ENCODE measurements around the gene ACSS2. TPM values are rescaled to one million over a fixed set of nuclear protein-coding genes. Genes with fewer than 3 reads are reported as not detected.
"Not testable (repeated sequence)": the region's sequence is repeated elsewhere in the genome, so short reads cannot be mapped to it uniquely, and the experiment has no call there.

Gene ACSS2
- polyA plus RNA-seq, 3 donors = 41.7 to 43.3 (median 42.3) TPM

DNA sequence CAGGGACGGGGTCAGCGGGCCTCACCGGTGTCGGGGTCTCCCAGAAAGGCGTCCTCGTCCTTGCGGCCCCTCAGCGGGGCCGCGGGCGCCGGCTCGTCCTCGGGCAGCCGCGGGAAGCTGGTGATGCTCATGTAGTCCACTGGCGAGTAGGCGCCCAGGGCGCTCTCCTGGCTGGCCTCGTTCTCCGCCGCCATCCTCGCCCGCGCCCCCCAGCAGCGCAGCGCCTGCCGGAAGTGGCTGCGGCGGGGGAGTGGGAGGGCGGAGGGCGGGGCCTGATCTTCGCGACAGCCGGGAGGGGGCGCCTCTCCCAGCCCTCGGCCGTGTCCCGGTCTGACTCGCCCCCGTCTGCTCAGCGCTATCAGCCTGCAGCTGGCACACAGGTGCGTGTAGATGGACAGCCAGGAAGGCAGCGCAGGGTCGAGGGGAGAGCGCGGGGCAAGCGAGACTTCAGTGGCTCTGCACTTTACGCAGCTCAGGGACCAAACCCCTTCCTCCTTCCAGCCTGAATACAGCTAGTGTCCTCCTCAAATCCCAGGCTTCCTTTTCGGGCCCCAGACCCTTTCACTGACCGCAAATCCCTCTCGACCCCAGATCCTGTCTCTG is 3.7 kb upstream of the ACSS2 start, which contains the start of gene GGT7:
GGT7 (minus strand) TSS at position 235 of the 603 bp plus-strand sequence; CDS start at position 194, 41 bp downstream.
- DNase-seq = peak; percentile 71

DNA sequence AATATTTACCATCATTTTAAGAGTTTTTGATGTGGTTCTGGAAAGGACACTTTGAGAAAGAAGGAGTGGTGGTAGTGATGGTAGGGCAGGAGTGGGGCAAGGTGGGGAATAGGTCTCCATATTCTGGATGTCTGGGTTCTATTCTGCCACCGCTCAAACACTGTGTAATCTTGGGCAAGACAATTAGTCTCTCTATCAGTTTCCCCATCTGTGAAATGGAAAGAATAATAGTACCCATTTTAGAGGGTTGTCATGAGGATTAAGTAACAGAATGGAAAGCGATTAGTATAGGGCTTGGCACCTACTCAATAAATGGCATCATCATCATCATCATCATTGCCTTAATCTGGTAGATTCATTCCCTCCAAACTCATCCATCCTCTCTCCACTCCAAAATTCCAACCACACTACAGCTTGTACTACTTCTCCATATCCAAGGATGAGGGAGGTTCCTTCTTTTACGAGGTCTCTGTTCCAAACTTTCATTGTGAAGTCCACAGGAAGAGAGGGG is 2.8 kb upstream of the ACSS2 start:
- DNase-seq = no peak

DNA sequence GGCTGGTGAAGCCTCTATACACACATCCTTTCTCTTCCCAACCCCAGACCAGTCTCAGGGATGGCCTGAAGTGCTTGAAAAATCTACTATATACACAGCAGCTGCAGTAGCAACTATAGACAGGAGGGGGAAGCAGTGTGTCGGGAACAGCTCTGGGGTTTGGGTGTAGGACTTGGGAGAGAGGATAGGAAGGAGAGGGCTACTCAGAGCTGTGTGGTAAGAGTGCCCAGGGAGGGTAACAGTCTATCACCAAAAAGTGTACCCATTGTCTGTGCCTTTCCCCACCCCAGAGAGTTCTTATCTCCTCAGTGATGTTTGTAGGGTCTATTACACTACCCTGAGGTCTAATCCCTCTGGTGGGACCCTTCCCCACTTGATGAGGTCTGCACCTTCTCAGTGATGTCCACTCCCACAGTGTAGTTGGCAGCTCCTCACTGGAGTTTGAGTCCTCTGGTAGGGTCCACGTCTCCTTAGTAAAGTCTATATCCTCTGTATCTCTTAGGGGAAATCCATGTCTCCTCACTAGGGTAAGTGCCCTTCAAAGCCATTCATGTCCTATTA is 2.2 kb upstream of the ACSS2 start:
- peak; percentile 75 for DNase-seq

DNA sequence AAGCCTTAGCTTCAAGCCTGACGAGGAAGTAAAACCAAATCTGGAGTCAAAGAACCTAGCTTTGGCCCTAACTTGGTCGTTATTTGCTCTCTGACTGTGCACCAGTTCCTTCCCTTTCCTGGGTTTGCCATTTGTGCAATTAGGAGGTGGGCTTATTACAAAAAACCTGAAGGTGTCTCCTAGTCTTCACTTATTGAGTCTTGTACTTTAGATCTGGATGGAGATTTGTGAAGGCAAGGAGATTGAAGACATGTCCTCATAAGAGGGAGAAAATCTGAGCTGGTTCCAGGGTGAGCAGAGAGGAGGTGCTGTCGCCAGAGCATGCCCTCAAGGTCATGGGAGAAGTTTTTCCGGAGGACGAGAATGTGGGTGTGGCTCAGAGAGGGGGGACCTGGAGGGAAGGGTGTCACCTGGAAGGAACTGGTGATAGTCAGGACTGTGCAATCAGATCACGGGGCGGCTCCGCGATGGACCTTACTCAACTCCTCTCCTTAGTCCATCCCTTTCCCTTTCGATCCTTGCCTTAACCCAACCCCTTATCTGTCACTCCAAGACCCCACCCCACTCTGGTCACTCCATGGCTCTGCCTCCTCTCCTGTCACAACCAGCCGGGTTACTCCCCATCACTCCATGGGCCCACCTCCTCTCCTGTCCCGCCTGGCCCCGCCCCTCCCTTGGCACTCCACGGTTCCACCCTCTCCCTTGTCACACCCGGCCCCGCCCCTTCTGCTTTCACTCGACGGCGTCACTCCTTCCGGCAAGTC is 588 bp upstream of the ACSS2 start:
- DNase-seq = peak; percentile 95

DNA sequence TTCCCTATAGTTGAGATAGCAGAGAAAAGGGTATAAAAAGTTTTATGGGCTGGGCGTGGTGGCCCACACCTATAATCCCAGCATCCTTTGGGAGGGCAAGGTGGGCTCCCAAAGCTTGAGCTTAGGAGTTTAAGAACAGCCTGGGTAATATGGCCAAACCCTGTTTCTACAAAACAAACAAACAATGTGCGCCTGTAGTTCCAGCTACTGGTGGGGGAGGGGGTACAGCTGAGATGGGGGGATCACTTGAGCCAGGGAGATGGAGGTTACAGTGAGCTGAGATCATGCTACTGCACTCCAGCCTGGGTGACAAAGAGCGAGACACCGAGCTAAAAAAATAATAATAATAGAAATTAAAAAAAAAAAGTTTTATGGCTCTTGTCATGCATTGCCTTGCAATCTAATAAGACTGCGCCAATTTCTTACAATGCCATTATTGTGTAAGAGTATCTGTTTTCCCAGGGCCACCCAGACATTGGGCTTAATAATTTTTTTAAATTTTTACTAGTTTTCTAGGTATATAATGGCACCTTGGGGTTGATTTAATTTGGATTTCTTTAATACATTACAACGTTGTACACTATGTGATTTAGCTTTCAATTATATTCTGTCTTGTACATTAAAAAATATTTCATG is 3.9 kb downstream of the ACSS2 start:
- DNase-seq = no peak

DNA sequence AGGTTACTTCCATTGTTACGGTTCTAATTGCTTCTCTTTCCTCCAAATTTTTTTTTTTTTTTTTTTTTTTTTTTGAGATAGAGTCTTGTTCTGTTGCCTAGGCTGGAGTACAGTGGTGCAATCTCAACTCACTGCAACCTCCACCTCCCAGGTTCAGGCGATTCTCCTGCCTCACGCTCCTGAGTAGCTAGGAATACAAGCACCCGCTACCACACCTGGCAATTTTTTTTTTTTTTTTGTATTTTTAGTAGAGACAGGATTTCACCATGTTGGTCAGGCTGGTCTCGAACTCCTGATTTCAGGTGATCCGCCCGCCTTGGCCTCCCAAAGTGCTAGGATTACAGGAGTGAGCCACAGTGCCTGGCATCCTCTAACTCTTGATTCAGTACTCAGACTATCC is 4.6 kb downstream of the ACSS2 start:
- not testable (repeated sequence) for DNase-seq

DNA sequence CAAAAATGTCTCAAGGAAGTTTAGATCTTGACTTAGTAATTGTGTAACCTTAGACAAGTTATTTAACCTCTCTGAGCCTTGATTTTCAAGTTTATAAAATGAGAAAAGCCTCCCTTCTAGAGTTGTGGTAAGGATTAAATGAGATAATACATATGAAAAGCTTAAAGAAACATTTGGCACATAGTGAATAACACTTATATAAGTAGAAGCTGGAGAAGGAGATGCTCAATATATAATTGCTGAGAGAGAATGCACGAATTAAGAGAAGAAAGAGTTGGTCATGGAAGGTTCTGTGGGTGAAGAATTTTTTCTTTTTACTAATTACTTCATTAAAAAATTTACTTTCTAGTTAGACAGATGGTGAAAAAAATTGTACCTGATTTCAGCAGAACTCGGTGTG is 5.3 kb downstream of the ACSS2 start:
- no peak for DNase-seq

DNA sequence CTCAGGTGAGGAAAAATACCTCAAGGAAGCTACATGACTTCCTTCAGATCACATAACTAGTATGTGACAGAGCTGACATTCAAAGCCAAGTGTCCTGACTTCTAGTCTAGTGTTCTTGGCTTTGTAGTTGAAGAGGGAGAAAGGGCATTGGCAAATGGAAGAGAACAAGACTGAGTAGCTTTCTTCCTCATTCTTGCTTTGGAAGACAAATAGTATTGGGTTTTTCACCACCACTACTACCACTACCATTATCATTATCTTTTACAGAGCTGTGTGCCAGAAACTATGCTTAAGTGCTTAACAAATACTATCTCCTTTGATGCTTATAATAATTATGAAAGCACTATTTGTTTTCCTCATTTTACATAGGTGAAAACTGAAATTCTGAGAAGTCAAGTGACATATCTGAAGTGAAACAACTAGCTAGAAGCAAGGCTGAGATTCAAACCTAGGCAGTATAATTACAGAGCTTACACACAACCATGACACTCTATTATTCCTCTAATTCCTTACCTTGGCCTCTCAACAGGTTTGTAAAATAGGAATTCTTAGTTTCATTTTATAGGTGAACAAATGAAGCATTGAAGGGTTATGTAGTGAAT is 6.8 kb downstream of the ACSS2 start:
- no peak for DNase-seq

DNA sequence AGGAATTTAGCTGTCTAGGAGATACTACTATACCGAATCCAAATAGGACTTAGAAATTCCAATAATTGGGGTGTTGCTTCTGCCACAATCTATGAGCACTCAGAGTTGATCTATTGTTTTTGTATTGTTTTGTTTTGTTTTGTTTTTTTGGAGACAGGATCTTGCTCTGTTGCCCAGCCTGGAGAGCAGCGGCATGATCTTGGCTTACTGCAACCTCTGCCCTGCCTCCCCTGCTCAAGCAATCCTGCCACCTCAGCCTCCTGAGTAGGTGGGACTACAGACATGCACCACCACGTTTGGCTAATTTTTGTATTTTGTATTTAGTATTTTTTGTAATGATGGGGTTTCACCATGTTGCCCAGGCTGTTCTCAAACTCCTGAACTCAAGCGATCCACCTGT is 7.4 kb downstream of the ACSS2 start:
- no peak for DNase-seq

DNA sequence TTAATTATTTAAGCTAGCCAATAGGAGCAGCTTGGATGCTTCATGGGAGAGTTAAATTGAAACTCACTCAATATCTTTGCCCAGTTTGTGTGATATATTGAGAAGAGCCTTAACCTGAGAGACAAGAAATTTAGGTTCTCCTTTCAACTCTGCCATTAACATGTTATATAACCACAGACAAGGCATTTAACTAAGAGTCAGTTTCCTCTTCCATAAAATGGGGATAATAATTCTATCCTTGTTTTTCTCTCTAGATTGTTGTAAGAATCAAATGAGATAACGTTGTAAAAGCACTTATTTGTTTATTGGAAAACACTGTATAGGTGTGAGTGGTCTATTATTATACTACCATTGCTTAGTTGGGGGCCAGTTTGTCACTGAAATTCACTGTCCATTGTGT is 7.8 kb downstream of the ACSS2 start:
- DNase-seq = no peak

DNA sequence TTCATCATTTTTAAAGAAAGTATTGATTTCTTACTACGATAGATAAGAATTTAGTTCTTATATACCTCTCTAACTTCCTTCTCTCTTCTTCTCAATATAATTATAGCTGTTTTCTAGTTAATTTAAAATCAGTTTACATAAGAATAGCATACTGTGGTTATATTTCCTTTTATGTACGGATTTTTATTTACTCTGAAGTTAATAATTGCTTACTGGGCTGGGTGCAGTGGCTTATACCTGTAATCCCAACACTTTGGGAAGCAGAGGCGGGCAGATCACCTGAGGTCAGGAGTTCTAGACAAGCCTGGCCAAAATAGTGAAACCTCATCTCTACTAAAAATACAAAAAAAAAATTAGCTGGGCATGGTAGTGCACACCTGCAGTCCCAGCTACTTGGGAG is 9.7 kb downstream of the ACSS2 start:
- DNase-seq = no peak

DNA sequence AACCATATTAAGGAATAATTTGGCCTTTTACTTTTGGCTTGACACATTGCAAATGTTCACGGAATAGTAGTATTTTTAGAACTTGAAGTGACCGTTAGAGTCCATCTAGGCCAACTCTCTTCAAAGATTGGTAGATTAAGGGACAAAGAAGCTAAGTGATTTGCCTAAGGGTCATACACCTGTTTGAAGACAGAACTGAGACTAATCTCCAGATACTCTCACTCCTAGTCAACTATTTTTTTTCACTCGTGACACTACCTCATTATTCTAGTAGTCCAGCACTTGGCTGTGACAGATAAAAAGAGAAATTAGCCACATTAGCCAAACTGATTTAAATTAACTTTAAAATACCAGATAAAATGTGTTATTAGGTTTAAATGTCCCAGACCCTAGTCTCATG is 10.6 kb downstream of the ACSS2 start:
- no peak for DNase-seq

DNA sequence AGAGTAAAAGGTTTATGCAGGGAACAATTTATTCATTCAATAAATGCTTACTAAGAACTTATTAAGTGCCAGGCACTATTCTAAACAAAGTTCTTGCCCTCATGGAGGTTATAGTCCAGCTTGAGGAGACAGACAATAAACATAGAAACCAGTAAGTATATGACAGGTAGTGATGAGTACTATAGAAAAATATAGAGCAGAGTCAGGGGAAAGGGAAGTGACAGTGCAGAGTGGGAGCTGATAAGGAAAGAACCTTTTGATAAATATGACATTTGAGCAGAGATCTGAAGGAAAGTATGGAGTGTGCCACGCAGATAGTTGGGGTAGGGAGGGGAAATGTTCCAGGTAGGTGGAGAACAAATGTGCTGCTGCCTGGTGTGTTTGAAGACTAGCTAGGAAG is 12.1 kb downstream of the ACSS2 start:
- no peak for DNase-seq

DNA sequence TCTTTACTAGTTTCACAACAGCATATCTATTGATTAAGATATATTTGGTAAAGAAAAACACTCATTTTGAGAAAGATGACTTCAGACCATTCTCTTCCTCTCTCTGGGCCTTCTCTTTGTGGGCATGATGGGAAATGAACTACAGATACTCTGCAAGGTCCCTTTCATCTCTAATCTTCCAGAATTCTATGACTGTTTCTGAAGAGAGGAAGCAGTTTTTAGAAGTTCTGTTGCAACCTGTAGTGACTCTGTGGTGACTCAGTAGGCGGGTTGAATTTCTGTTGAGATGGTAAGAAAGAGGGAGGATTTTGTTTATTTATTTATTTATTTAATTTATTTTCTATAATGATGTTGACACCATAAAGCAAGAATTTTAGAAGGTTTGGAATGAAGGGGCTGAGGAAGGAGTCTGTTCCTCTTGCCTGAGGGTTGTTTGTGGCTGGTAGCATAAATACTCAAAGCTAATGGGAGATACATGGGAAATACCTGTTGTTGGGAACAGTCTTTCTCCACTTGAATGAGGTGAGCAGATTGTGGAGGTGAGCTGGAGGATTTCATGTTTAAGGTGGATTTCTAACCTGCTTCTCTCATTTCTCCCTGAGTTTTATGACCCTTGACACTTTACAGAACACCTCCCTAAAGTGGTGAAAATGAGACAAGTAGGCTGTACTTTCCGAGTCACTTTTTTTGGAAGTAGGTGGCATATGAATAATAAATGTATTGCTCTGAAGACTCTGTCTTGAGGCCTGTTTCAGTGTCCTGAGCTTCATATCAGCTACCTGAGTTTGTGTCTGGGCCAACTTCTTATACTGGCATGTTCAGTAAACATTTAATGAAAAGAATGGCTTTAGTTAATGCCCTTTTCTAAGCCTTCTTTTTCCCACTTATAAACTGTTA is 15.0 kb downstream of the ACSS2 start:
- no peak for DNase-seq

DNA sequence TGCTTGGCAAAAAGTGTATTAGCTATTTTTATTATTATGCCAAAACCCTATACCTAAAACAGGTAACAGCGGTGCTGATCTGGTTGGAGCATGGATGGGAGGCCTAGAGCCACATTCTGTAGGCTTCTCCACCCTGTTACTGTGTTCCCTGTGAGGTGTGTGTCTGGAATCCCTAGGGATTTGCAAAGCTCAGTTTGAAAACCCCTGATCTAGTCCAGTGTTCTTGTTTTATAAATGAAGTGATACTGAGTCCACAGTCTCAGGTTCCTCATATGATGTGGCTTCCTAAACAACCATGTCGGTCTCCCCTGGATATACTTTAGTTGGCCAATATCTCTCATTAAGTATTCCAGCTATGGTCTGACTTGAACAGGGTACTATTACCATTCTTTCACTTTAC is 16.3 kb downstream of the ACSS2 start:
- no peak for DNase-seq

DNA sequence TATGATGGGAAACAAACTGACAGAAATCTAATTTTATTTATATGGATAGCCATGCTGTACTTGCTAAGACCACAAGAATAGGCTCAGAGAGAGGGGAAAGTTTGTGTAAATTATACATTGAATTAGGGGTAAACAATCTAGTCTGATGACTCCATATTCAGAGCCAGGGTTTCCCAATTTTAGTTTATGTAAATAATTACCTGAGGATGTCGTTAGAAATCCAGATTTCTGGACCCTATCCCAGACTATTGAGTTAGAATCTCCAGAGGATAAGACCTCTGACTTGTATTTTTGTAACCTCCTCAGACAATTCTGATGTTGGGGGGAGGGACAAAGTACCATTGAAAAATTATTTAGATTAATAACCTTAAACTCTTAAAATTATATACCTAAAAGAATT is 18.3 kb downstream of the ACSS2 start:
- no peak for DNase-seq

DNA sequence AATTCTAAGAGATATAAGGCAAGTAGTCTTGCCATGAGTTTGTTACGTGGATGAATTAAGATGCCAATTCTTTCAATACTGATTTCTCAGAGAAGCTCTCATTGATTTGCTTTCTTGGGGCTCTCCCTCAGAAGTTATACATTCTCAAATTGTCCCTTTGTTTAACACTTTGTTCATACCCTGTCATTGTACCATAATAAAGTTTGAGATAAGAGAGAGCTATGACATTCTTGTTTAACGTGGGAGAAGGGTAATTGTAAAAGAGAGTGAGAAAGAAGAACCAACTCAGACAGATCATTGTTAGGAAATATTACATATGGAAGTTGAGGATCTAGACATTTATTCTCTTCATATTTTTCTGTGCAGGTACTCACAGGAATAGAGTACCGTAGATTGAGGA is 19.1 kb downstream of the ACSS2 start:
- no peak for DNase-seq

DNA sequence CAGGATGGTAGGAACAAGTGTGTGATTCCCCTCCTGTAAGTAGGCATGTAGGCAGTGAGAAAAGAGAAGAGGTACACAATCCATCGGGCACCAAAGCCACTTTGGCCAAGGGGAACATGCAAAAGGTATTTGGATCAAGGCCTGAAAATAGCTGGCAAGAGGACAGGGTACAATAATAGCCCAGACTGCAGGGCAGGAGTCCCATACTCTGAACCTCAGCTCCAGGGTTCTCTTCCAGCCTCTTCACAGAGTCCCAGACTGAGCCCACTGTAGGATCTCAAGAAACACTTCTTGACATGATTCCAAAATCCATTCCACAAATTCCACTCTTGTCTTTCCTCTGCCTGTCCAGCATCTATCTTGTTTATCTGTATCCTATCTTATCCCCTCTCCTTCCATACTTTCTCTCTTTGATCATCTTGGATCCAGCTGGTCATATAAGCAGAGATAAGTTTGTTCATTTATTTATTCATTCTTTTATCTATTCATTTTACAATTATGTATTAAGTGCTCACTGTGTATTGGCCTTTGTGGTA is 19.7 kb downstream of the ACSS2 start:
- DNase-seq = no peak

DNA sequence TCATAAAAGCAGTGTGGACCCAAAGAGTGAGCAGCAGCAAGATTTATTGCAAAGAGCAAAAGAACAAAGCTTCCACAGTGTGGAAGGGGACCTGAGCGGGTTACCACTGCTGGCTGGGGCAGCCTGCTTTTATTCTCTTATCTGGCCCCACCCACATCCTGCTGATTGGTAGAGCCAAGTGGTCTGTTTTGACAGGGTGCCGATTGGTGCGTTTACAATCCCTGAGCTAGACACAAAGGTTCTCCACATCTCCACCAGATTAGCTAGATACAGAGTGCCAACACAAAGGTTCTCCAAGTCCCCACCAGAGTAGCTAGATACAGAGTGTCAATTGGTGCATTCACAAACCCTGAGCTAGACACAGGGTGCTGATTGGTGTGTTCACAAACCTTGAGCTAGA is 21.7 kb downstream of the ACSS2 start:
- DNase-seq = not testable (repeated sequence)

DNA sequence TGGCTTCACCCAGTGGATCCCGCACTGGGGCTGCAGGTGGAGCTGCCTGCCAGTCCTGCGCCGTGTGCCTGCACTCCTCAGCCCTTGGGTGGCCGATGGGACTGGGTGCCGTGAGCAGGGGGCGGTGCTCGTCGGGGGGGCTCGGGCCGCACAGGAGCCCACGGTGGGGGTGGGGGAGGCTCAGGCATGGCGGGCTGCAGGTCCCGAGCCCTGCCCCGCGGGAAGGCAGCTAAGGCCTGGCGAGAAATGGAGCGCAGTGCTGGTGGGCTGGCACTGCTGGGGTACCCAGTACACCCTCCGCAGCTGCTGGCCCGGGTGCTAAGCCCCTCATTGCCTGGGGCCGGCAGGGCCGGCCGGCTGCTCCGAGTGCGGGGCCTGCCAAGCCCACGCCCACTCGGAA is 22.3 kb downstream of the ACSS2 start:
- not testable (repeated sequence) for DNase-seq

DNA sequence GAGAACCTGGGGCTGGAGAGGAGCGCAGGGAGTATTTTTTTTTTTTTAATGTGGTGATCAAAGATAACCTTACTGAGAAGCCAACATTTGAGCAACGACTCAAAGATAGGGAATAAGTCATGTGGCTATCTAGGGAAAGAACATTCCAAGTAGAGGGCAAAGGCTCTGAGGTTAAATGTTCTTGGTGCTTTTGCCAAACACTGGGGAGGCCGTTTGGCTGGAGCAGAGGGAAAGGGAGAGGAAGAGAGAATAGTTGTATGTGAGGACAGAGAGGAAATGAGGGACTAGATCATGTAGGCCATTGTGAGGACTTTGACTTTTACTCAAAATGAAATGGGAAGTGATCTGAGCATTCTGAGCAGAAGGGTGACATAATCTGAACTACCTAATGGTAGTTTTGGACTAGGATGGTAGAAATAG is 27.8 kb downstream of the ACSS2 start:
- DNase-seq = no peak

All from renal pelvis (tissue), 4 donors.